Endothelial cell of umbilical vein (primary cell): ENCODE measurements around the gene CPHXL. TPM values are rescaled to one million over a fixed set of nuclear protein-coding genes. Genes with fewer than 3 reads are reported as not detected.

Source experiments
- BruUV-seq: library from RNA; stranded (reverse); fragments of 400-500 nt; replicated peaks from 2 replicates; lab custom pipeline; 2021; lab: Mats Ljungman, UMichigan
- CTCF ChIA-PET: fragments of 300-600, 350-600 bp; sonication (Branson Sonifier 250); formaldehyde crosslinking; loops from one replicate; lab custom pipeline; 2021; ENCODE audit warnings: antibody characterized with exemption, inconsistent platforms; lab: Charles Lee
- POLR2A ChIA-PET: fragments of 300-600, 350-600 bp; sonication (Branson Sonifier 250); formaldehyde crosslinking; loops from one replicate; lab custom pipeline; 2021; ENCODE audit warnings: antibody characterized with exemption, inconsistent platforms; lab: Charles Lee
- DNase-seq: peaks from one replicate; pipeline ENCODE4 v3.0.0-alpha.2; 2011; ENCODE audit warnings: low read depth, low spot score
- FAIRE-seq: peaks from 2 replicates; lab custom pipeline; 2011; peaks lifted over from hg19 to GRCh38; lab: Jason Lieb, UNC
- H2AFZ ChIP-seq: 2 replicates; pipeline ENCODE4 v1.6.0; 2012; ENCODE audit warnings: low read depth, low read length, control low read depth, inconsistent platforms
- H3K27ac ChIP-seq: 2 replicates; pipeline ENCODE4 v1.5.1; 2011; ENCODE audit warnings: low read depth, mild to moderate bottlenecking, control low read depth, low read length, moderate library complexity; ENCODE audit not compliant: insufficient read depth
- H3K27me3 ChIP-seq, 2 experiments: 2 replicates each; pipeline versions ENCODE4 v1.6.0 to v1.6.1; 2011; ENCODE audit warnings: low read length in 2 of 2, mixed read lengths in 1 of 2; ENCODE audit not compliant: control insufficient read depth in 2 of 2, insufficient read depth in 2 of 2
- H3K36me3 ChIP-seq, 2 experiments: 2 replicates in 1 of 2; 3 replicates in 1 of 2; pipeline ENCODE4 v1.5.1; 2011; ENCODE audit warnings: low read length in 2 of 2, mild to moderate bottlenecking in 1 of 2, moderate library complexity in 1 of 2; ENCODE audit not compliant: control insufficient read depth in 2 of 2, insufficient read depth in 2 of 2; ENCODE audit errors: extremely low read depth in 1 of 2
- H3K4me1 ChIP-seq: 3 replicates; pipeline ENCODE4 v1.5.1; 2011; ENCODE audit warnings: mild to moderate bottlenecking, low read length; ENCODE audit not compliant: control insufficient read depth, insufficient read depth; ENCODE audit errors: extremely low read depth
- H3K4me2 ChIP-seq: 2 replicates; pipeline ENCODE4 v1.6.1; 2011; ENCODE audit warnings: low read length, control low read depth, mixed read lengths; ENCODE audit not compliant: insufficient read depth
- H3K4me3 ChIP-seq, 3 experiments: fragments of 200-600 bp in 1 of 3; sonication (generic), shearing (Covaris generic) in 1 of 3; replicated peaks in 1 of 3; 2 replicates each; pipeline ENCODE4 v1.5.1; 2011 to 2016; ENCODE audit warnings: control low read depth in 3 of 3, low read length in 3 of 3, mild to moderate bottlenecking in 2 of 3, inconsistent platforms in 1 of 3, low read depth in 1 of 3, moderate library complexity in 1 of 3; ENCODE audit not compliant: insufficient read depth in 1 of 3
- H3K79me2 ChIP-seq: 2 replicates; pipeline ENCODE4 v1.6.0; 2012; ENCODE audit warnings: low read length, inconsistent platforms; ENCODE audit not compliant: control insufficient read depth, insufficient read depth
- H3K9ac ChIP-seq: replicated peaks from 2 replicates; pipeline ENCODE3; 2011; ENCODE audit warnings: low read length, control low read depth; ENCODE audit not compliant: insufficient read depth; ENCODE audit errors: extremely low read depth
- H3K9me1 ChIP-seq: replicated peaks from 3 replicates; pipeline ENCODE4 v1.6.0; 2011; ENCODE audit warnings: mild to moderate bottlenecking, low read length; ENCODE audit not compliant: control insufficient read depth, insufficient read depth; ENCODE audit errors: extremely low read depth
- H3K9me3 ChIP-seq: replicated peaks from 2 replicates; pipeline ENCODE4 v1.5.1; 2012; ENCODE audit warnings: low read length, inconsistent platforms; ENCODE audit not compliant: control insufficient read depth, insufficient read depth
- H4K20me1 ChIP-seq: replicated peaks from 2 replicates; pipeline ENCODE3; 2011; ENCODE audit warnings: mild to moderate bottlenecking, low read length; ENCODE audit not compliant: control insufficient read depth, insufficient read depth; ENCODE audit errors: extremely low read depth
- CTCF ChIP-seq, 2 donors: IDR thresholded peaks; 1 replicate in 1 of 2; 2 replicates in 1 of 2; pipeline ENCODE4 v1.5.1; 2011; ENCODE audit warnings: low read length in 2 of 2, mild to moderate bottlenecking in 2 of 2, moderate library complexity in 2 of 2, control low read depth in 1 of 2, inconsistent platforms in 1 of 2, low read depth in 1 of 2; ENCODE audit not compliant: insufficient read depth in 1 of 2; ENCODE audit errors: extremely low read depth in 1 of 2
- EZH2 ChIP-seq: IDR thresholded peaks from 2 replicates; pipeline ENCODE4 v1.6.1; 2012; ENCODE audit warnings: borderline replicate concordance, low read depth, mild to moderate bottlenecking, moderate library complexity, low read length, inconsistent platforms; ENCODE audit not compliant: severe bottlenecking
- FOS ChIP-seq: IDR thresholded peaks from 2 replicates; pipeline ENCODE4 v1.6.1; 2011; ENCODE audit warnings: mild to moderate bottlenecking, low read length, moderate library complexity, borderline replicate concordance; ENCODE audit not compliant: insufficient read depth
- GATA2 ChIP-seq: IDR thresholded peaks from 2 replicates; pipeline ENCODE4 v1.7.0; 2011; ENCODE audit warnings: low read depth, mild to moderate bottlenecking, moderate library complexity, mixed read lengths, low read length; ENCODE audit not compliant: insufficient read length, insufficient read depth
- JUN ChIP-seq: IDR thresholded peaks from 2 replicates; pipeline ENCODE4 v1.6.1; 2011; ENCODE audit warnings: borderline replicate concordance, low read depth; ENCODE audit not compliant: insufficient read length, insufficient read depth
- MAX ChIP-seq: IDR thresholded peaks from 2 replicates; pipeline ENCODE4 v1.6.1; 2011; ENCODE audit not compliant: insufficient read depth, insufficient read length
- MYC ChIP-seq: IDR thresholded peaks from one replicate; pipeline ENCODE4 v1.6.1; 2011; ENCODE audit warnings: mild to moderate bottlenecking, low read depth, low read length
- POLR2A ChIP-seq: IDR thresholded peaks from 2 replicates; pipeline ENCODE4 v1.6.1; 2012; ENCODE audit warnings: low read depth, mild to moderate bottlenecking, control low read depth, low read length
- POLR2AphosphoS5 ChIP-seq: IDR thresholded peaks from 2 replicates; pipeline ENCODE4 v1.6.1; 2012; ENCODE audit warnings: low read depth, mild to moderate bottlenecking, control low read depth, low read length, moderate library complexity; ENCODE audit not compliant: insufficient read depth
- dilution Hi-C: fragments of 300-500 bp; cut with MboI; formaldehyde crosslinking; loops from one replicate; pipeline ENCODE4 v1.15.0; 2019; ENCODE audit warnings: low sequenced_read_pairs; ENCODE audit not compliant: extremely low pct_ligation_motif_present
- intact Hi-C: fragments of 100-400 bp; cut with micrococcal nuclease; formaldehyde crosslinking; loops from one replicate; pipeline ENCODE4 v1.10.0; 2022
- polyA plus RNA-seq, 4 experiments: library from polyadenylated mRNA; depleted of rRNA in 3 of 4; stranded (reverse) in 3 of 4; unstranded in 1 of 4; fragments of >200 nt; gene quantifications; 2 replicates each; pipeline versions ENCODE4 v1.2.1 to v1.2.3, GENCODE V29; 2011 to 2012; ENCODE audit warnings: missing spikeins in 1 of 4
- total RNA-seq: library from RNA; stranded (reverse); gene quantifications from 2 replicates; pipeline ENCODE4 v1.2.3, GENCODE V29; 2021

Gene CPHXL
- total and polyA plus RNA-seq, 2 donors (not counting 3 experiments of a cell fraction or from before 2014, with no cell fraction given), result not detected

- no peaks in the 10 kb centered on the region for H3K36me3 ChIP-seq
- dilution Hi-C loops, result no loop called here
- CTCF ChIA-PET, result no interaction called here
- H3K79me2 ChIP-seq, result no peaks in the 10 kb centered on the region
- TF ChIP-seq EZH2, result no peak
- TF ChIP-seq MAX, result no peak
- no peak for TF ChIP-seq GATA2
- TF ChIP-seq POLR2A, result no peak
- no peak for TF ChIP-seq JUN
- no peak for TF ChIP-seq CTCF (IDR thresholded peaks at IDR 0.05; ENCODE audit: extremely low read depth in 1 of 2, insufficient read depth in 1 of 2, low read depth in 1 of 2, low read length in 2 of 2)
- no peak for TF ChIP-seq MYC
- no peak for TF ChIP-seq POLR2AphosphoS5
- no peak for TF ChIP-seq FOS
- intact Hi-C loops, result no loop called here
- H3K9me1 ChIP-seq, result no peaks in the 10 kb centered on the region
- no peak overlapping the region for H3K4me3 ChIP-seq
- FAIRE-seq, result no peak
- BruUV-seq, result no TSS peak
- no peak overlapping the region for H3K9ac ChIP-seq
- H2AFZ ChIP-seq, result no peak overlapping the region
- H3K27ac ChIP-seq, result no peak overlapping the region
- POLR2A ChIA-PET, result no interaction called here
- no peaks in the 10 kb centered on the region for H3K4me1 ChIP-seq
- no peaks in the 10 kb centered on the region for H4K20me1 ChIP-seq
- no peaks in the 10 kb centered on the region for H3K27me3 ChIP-seq
- H3K9me3 ChIP-seq, result no peaks in the 10 kb centered on the region
- H3K4me2 ChIP-seq, result no peak overlapping the region
- no peak for DNase-seq
Measured at GRCh38 chr16:75727221-75727620, 931 bp upstream of the CPHXL start.
